HepG2 (cell line): ENCODE measurements around the gene ATP6V1G3. TPM values are rescaled to one million over a fixed set of nuclear protein-coding genes. Genes with fewer than 3 reads are reported as not detected.

Source experiments
- ATAC-seq: fragments of 200-7000 bp; cut with Tn5 transposase; 3 replicates; pipeline ENCODE4 v1.9.1; 2020; ENCODE audit warnings: mild to moderate bottlenecking, moderate library complexity
- BruUV-seq: library from RNA; stranded (reverse); fragments of 400-500 nt; replicated peaks from 2 replicates; lab custom pipeline; 2021; lab: Mats Ljungman, UMichigan
- CTCF ChIA-PET: fragments of 300-600 bp; formaldehyde crosslinking; extraction: SDS; loops from one replicate; lab custom pipeline; 2021; ENCODE audit warnings: low total read pairs, inconsistent platforms, low intra/inter-chr PET ratio; lab: Yijun Ruan, JAX
- POLR2A ChIA-PET: fragments of 350-600 bp; sonication (Branson Sonifier 250); formaldehyde crosslinking; loops from one replicate; lab custom pipeline; 2020; ENCODE audit warnings: antibody characterized with exemption, inconsistent platforms; lab: Yijun Ruan, JAX
- DNase-seq: peaks from one replicate; pipeline ENCODE4 v3.0.0-alpha.2; 2015; ENCODE audit warnings: low spot score
- FAIRE-seq: peaks from 3 replicates; lab custom pipeline; 2011; peaks lifted over from hg19 to GRCh38; lab: Jason Lieb, UNC
- H2AFZ ChIP-seq: one replicate; pipeline ENCODE4 v1.6.1; 2011; ENCODE audit warnings: low read length, inconsistent platforms
- H3K27ac ChIP-seq: fragments of 300-600 bp; 3 replicates; pipeline ENCODE4 v1.8.0; 2011; ENCODE audit warnings: mixed run types, mild to moderate bottlenecking, mixed read lengths, low read length, inconsistent platforms; ENCODE audit not compliant: insufficient read depth; ENCODE audit errors: extremely low read length
- H3K27me3 ChIP-seq, 2 experiments: fragments of 200-600 bp in 1 of 2; 2 replicates in 1 of 2; 3 replicates in 1 of 2; pipeline versions ENCODE4 v1.6.0 to v1.8.0; 2011; ENCODE audit warnings: low read length in 2 of 2, mild to moderate bottlenecking in 2 of 2, moderate library complexity in 2 of 2, inconsistent platforms in 1 of 2; ENCODE audit not compliant: insufficient read depth in 2 of 2, control insufficient read depth in 1 of 2
- H3K36me3 ChIP-seq, 2 experiments: fragments of 200-600 bp in 1 of 2; replicated peaks in 1 of 2; 2 replicates in 1 of 2; 3 replicates in 1 of 2; pipeline versions ENCODE4 v1.5.1 to v1.8.0; 2011; ENCODE audit warnings: low read length in 2 of 2, inconsistent platforms in 1 of 2; ENCODE audit not compliant: insufficient read depth in 2 of 2, control insufficient read depth in 1 of 2
- H3K4me1 ChIP-seq: 2 replicates; pipeline ENCODE4 v1.5.1; 2012; ENCODE audit warnings: low read length, inconsistent platforms; ENCODE audit not compliant: insufficient read depth
- H3K4me2 ChIP-seq: 2 replicates; pipeline ENCODE4 v1.6.0; 2011; ENCODE audit warnings: low read depth, low read length, inconsistent platforms
- H3K4me3 ChIP-seq, 3 experiments: fragments of 200-600 bp in 1 of 3; sonication (generic), shearing (Covaris generic) in 1 of 3; replicated peaks in 1 of 3; 2 replicates each; pipeline ENCODE4 v1.5.1; 2011 to 2016; ENCODE audit warnings: low read length in 3 of 3, inconsistent platforms in 2 of 3, low read depth in 2 of 3, mild to moderate bottlenecking in 2 of 3, control low read depth in 1 of 3, mixed read lengths in 1 of 3; ENCODE audit not compliant: insufficient read depth in 1 of 3
- H3K79me2 ChIP-seq: one replicate; pipeline ENCODE4 v1.6.1; 2011; ENCODE audit warnings: low read length, inconsistent platforms; ENCODE audit not compliant: insufficient read depth
- H3K9ac ChIP-seq: 2 replicates; pipeline ENCODE4 v1.6.0; 2011; ENCODE audit warnings: mild to moderate bottlenecking, low read depth, low read length, inconsistent platforms; ENCODE audit not compliant: insufficient read depth
- H3K9me3 ChIP-seq: 2 replicates; pipeline ENCODE4 v1.5.1; 2012; ENCODE audit warnings: mild to moderate bottlenecking, low read length
- H4K20me1 ChIP-seq: 2 replicates; pipeline ENCODE4 v1.6.0; 2011; ENCODE audit warnings: inconsistent platforms, mild to moderate bottlenecking, low read length, moderate library complexity; ENCODE audit not compliant: insufficient read depth
- ATRX ChIP-seq: sonication (generic); formaldehyde crosslinking; IDR thresholded peaks from 2 replicates; pipeline ENCODE4 v1.4.0; 2020; ENCODE audit warnings: missing genetic modification reagents, borderline replicate concordance
- GABPA ChIP-seq, 2 experiments: IDR thresholded peaks; 2 replicates each; pipeline ENCODE4 v1.6.1; 2011 to 2016; ENCODE audit warnings: low read depth in 2 of 2, low read length in 1 of 2, missing biosample characterization in 1 of 2, missing genetic modification characterization in 1 of 2
- KLF12 ChIP-seq: sonication (generic); formaldehyde crosslinking; IDR thresholded peaks from 2 replicates; pipeline ENCODE4 v1.4.0; 2020; ENCODE audit warnings: missing genetic modification reagents, borderline replicate concordance
- NFE2 ChIP-seq: sonication (generic); formaldehyde crosslinking; IDR thresholded peaks from 2 replicates; pipeline ENCODE4 v1.4.0; 2020; ENCODE audit warnings: missing genetic modification reagents
- SCMH1 ChIP-seq: sonication (generic); formaldehyde crosslinking; IDR thresholded peaks from 2 replicates; pipeline ENCODE4 v1.9.0; 2021; ENCODE audit warnings: missing genetic modification reagents, mild to moderate bottlenecking, borderline replicate concordance
- ZBTB3 ChIP-seq: sonication (generic); formaldehyde crosslinking; IDR thresholded peaks from 2 replicates; pipeline ENCODE4 v1.4.0; 2020; ENCODE audit warnings: low read depth, mild to moderate bottlenecking, moderate library complexity, missing genetic modification reagents, borderline replicate concordance
- ZMYM4 ChIP-seq: sonication (generic); formaldehyde crosslinking; IDR thresholded peaks from 2 replicates; pipeline ENCODE4 v1.8.1; 2023; ENCODE audit warnings: mild to moderate bottlenecking, missing genetic modification reagents
- ZNF225 ChIP-seq: sonication (generic); formaldehyde crosslinking; IDR thresholded peaks from 2 replicates; pipeline ENCODE4 v1.4.0; 2020; ENCODE audit warnings: mild to moderate bottlenecking, missing genetic modification reagents
- ZNF337 ChIP-seq: sonication (generic); formaldehyde crosslinking; IDR thresholded peaks from 2 replicates; pipeline ENCODE4 v1.5.1; 2020; ENCODE audit warnings: missing genetic modification reagents, low read depth, mild to moderate bottlenecking, borderline replicate concordance
- ZNF703 ChIP-seq: sonication (generic); formaldehyde crosslinking; IDR thresholded peaks from 2 replicates; pipeline ENCODE4 v1.5.1; 2020; ENCODE audit warnings: missing genetic modification reagents, mild to moderate bottlenecking, moderate library complexity, borderline replicate concordance
- ZNF724P ChIP-seq: sonication (generic); formaldehyde crosslinking; IDR thresholded peaks from 2 replicates; pipeline ENCODE4 v1.8.0; 2022; ENCODE audit warnings: missing genetic modification reagents, borderline replicate concordance
- ZNF782 ChIP-seq: sonication (generic); formaldehyde crosslinking; IDR thresholded peaks from 2 replicates; pipeline ENCODE4 v1.4.0; 2020; ENCODE audit warnings: missing genetic modification reagents, mild to moderate bottlenecking, borderline replicate concordance
- in situ Hi-C: cut with HindIII; loops from 2 replicates; pipeline ENCODE4 v1.10.0; 2017; ENCODE audit warnings: low pct_unique_long_range_greater_than_20kb; ENCODE audit not compliant: extremely low pct_ligation_motif_present
- intact Hi-C: fragments of 100-400 bp; cut with micrococcal nuclease; formaldehyde crosslinking; loops from one replicate; pipeline ENCODE4 v1.10.0; 2022; ENCODE audit not compliant: unreplicated experiment
- polyA plus RNA-seq, 8 experiments: library from polyadenylated mRNA; depleted of rRNA in 3 of 8; stranded (reverse) in 7 of 8; unstranded in 1 of 8; fragments of >200 nt; fragmentation: Illumina TruSeq in 4 of 8; extraction: Trizol in 4 of 8; gene quantifications; 2 replicates each; pipeline versions ENCODE4 v1.2.1 to v1.2.3, GENCODE V29; 2011 to 2016; ENCODE audit warnings: low read depth in 4 of 8, missing spikeins in 1 of 8, mixed read lengths in 1 of 8; ENCODE audit not compliant: insufficient read depth in 1 of 8
- total RNA-seq, 5 experiments: library from RNA; depleted of rRNA; stranded (reverse); fragments of >200 nt; fragmentation: Illumina TruSeq; extraction: Trizol; gene quantifications; 2 replicates each; pipeline ENCODE4 v1.2.3, GENCODE V29; 2016; ENCODE audit warnings: low read depth in 1 of 5
- TF ChIP-seq, protein P1 (sequence below): sonication (generic); formaldehyde crosslinking; IDR thresholded peaks from 2 replicates; pipeline ENCODE4 v1.4.0; 2020; ENCODE audit warnings: mild to moderate bottlenecking, missing genetic modification reagents
- TF ChIP-seq, protein P2 (sequence below): sonication (generic); formaldehyde crosslinking; IDR thresholded peaks from 2 replicates; pipeline ENCODE4 v1.4.0; 2020; ENCODE audit warnings: missing genetic modification reagents, borderline replicate concordance
- TF ChIP-seq, protein P3 (sequence below), 2 experiments: sonication (generic) in 1 of 2; formaldehyde crosslinking in 1 of 2; IDR thresholded peaks; 2 replicates each; pipeline versions ENCODE4 v1.4.0 to v1.6.1; 2016 to 2020; ENCODE audit warnings: borderline replicate concordance in 1 of 2, low read depth in 1 of 2, mild to moderate bottlenecking in 1 of 2, missing genetic modification reagents in 1 of 2

The ATP6V1G3 gene
- total and polyA plus RNA-seq, 2 of the 13 experiments (the other 11 are each of a cell fraction or from before 2014, with no cell fraction given), result not detected

DNA sequence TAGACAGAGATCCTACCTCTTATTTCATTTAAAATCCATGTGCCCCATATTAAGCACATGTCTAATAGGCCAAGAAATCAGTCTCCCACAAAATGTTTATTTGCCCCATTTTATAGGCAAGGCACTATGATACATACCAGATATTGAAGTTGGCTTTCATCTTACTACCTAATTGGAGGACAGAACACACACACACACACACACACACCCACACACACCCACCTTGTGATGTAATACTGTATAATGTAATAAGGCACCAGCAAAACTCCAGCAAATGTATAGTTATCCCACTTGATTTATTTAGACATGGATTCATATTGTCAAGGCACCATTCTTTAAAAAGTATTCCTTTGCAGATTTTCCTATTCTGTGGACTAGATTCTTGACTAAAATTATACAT, 56.8 kb downstream of the ATP6V1G3 start:
- H3K4me3 ChIP-seq, result no peak overlapping the region
- no peaks in the 10 kb centered on the region for H3K27me3 ChIP-seq
- FAIRE-seq (no peak), DNase-seq (no peak), ATAC-seq (no peak)
- no peak overlapping the region for H3K4me2 ChIP-seq
- no peaks in the 10 kb centered on the region for H3K79me2 ChIP-seq
- no peak overlapping the region for H3K9ac ChIP-seq
- POLR2A ChIA-PET, result no interaction called here
- H4K20me1 ChIP-seq, result no peaks in the 10 kb centered on the region
- in situ Hi-C loops, result no loop called here
- no TSS peak for BruUV-seq
- H3K36me3 ChIP-seq, result no peaks in the 10 kb centered on the region
- intact Hi-C loops, result no loop called here
- H2AFZ ChIP-seq, result no peak overlapping the region
- no peaks in the 10 kb centered on the region for H3K4me1 ChIP-seq
- no peak overlapping the region for H3K27ac ChIP-seq
- no peaks in the 10 kb centered on the region for H3K9me3 ChIP-seq
- CTCF ChIA-PET, result no interaction called here
- no peak for TF ChIP-seq ZNF337 (CRISPR knock-in tag)
- TF ChIP-seq ZNF225 (CRISPR knock-in tag), result no peak
- no peak for TF ChIP-seq NFE2 (CRISPR knock-in tag)
- TF ChIP-seq, protein P1, sequence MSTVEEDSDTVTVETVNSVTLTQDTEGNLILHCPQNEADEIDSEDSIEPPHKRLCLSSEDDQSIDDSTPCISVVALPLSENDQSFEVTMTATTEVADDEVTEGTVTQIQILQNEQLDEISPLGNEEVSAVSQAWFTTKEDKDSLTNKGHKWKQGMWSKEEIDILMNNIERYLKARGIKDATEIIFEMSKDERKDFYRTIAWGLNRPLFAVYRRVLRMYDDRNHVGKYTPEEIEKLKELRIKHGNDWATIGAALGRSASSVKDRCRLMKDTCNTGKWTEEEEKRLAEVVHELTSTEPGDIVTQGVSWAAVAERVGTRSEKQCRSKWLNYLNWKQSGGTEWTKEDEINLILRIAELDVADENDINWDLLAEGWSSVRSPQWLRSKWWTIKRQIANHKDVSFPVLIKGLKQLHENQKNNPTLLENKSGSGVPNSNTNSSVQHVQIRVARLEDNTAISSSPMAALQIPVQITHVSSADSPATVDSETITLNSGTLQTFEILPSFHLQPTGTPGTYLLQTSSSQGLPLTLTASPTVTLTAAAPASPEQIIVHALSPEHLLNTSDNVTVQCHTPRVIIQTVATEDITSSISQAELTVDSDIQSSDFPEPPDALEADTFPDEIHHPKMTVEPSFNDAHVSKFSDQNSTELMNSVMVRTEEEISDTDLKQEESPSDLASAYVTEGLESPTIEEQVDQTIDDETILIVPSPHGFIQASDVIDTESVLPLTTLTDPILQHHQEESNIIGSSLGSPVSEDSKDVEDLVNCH (CRISPR knock-in tag), result no peak
- no peak for TF ChIP-seq ZNF724P (CRISPR knock-in tag)
- TF ChIP-seq, protein P2, sequence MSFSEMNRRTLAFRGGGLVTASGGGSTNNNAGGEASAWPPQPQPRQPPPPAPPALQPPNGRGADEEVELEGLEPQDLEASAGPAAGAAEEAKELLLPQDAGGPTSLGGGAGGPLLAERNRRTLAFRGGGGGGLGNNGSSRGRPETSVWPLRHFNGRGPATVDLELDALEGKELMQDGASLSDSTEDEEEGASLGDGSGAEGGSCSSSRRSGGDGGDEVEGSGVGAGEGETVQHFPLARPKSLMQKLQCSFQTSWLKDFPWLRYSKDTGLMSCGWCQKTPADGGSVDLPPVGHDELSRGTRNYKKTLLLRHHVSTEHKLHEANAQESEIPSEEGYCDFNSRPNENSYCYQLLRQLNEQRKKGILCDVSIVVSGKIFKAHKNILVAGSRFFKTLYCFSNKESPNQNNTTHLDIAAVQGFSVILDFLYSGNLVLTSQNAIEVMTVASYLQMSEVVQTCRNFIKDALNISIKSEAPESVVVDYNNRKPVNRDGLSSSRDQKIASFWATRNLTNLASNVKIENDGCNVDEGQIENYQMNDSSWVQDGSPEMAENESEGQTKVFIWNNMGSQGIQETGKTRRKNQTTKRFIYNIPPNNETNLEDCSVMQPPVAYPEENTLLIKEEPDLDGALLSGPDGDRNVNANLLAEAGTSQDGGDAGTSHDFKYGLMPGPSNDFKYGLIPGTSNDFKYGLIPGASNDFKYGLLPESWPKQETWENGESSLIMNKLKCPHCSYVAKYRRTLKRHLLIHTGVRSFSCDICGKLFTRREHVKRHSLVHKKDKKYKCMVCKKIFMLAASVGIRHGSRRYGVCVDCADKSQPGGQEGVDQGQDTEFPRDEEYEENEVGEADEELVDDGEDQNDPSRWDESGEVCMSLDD (CRISPR knock-in tag), result no peak
- no peak for TF ChIP-seq ZBTB3 (CRISPR knock-in tag)
- TF ChIP-seq, protein P3, sequence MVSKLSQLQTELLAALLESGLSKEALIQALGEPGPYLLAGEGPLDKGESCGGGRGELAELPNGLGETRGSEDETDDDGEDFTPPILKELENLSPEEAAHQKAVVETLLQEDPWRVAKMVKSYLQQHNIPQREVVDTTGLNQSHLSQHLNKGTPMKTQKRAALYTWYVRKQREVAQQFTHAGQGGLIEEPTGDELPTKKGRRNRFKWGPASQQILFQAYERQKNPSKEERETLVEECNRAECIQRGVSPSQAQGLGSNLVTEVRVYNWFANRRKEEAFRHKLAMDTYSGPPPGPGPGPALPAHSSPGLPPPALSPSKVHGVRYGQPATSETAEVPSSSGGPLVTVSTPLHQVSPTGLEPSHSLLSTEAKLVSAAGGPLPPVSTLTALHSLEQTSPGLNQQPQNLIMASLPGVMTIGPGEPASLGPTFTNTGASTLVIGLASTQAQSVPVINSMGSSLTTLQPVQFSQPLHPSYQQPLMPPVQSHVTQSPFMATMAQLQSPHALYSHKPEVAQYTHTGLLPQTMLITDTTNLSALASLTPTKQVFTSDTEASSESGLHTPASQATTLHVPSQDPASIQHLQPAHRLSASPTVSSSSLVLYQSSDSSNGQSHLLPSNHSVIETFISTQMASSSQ (IDR thresholded peaks at IDR 0.05; ENCODE audit: low read depth), result no peak
- TF ChIP-seq, protein P3 (CRISPR knock-in tag; IDR thresholded peaks at IDR 0.05; ENCODE audit: borderline replicate concordance), result no peak
- TF ChIP-seq ZNF703 (CRISPR knock-in tag), result no peak
- no peak for TF ChIP-seq ZNF782 (CRISPR knock-in tag)
- TF ChIP-seq KLF12 (CRISPR knock-in tag), result no peak
- no peak for TF ChIP-seq ZMYM4 (CRISPR knock-in tag)
- no peak for TF ChIP-seq SCMH1 (CRISPR knock-in tag)
- no peak for TF ChIP-seq GABPA (IDR thresholded peaks at IDR 0.05; ENCODE audit: low read depth, low read length)
- TF ChIP-seq GABPA (CRISPR knock-in tag; IDR thresholded peaks at IDR 0.05; ENCODE audit: low read depth), result no peak
- no peak for TF ChIP-seq ATRX (CRISPR knock-in tag)
